CD4-positive, alpha-beta T cell treated with Interleukin-6 at 100 ng/mL for 8 hours (primary cell): Measurements from ENCODE around the gene CYP19A1.

Experiments
- DNase-seq: peaks from one replicate; pipeline ENCODE4 v3.0.0-alpha.2; 2020; ENCODE audit warnings: mixed read lengths, low spot score

Gene CYP19A1

DNA sequence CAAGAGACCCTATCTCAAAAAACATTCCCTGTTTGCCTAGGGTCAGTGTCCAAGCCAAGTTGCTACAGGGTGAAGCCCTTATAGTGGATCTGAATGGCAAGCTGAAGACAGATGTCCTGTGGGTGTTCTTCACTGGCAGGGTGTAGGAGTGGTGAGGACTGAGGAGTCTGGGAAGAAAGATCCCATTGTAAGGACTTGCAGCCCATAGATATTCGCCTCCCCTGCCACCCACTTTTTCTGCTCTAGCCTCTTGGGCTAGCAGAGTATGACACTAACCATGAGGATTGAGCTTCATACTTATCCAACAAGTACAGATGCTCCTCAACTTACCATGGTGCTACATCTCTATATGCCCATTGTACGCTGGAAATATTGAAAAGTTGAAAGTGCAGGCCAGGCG is 13.2 kb downstream of the CYP19A1 start:
- no peak for DNase-seq

DNA sequence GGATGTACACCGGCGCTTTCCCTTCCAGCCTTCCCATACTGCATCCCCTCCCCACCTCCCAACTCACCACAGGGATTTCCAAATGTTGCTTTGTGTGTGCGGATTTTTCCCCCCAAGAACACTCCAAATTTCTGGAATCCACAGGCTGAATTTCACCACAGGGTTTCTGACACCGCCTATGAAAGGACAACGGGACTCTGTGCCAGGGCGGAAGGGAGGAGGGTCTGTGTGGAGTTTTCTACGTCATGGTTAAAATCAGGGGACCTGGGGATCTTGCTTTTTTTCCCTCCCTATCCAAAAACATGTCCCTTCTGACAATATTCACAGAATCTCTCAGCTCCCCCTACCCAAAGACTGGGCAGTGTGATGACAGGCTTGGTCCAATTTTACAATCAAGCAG is 14.6 kb downstream of the CYP19A1 start:
- no peak for DNase-seq

GRCh38 chr15:51322621-51323296 is 15.6 kb downstream of the CYP19A1 start:
- DNase-seq, result no peak

GRCh38 chr15:51321316-51321715 is 17.1 kb downstream of the CYP19A1 start:
- DNase-seq, result no peak

DNA sequence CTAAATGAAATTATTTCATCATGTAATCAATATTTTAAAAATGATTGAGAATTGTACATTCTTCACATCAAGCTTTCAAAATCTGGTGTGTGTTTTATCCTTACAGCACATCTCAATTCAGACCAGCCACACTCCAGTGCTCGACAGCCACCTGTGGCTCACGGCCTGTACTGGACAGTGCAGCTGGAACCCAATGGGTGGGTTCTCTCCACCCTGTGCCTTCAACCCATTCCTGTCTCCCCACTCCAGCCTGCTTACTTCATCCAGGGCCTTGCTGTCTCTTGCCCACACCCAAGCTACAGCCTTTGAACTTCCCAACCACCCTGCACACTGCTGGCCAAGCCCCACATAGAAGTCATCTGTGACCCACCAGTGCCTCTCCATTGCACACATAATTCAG is 17.6 kb downstream of the CYP19A1 start:
- DNase-seq, result no peak

- no peak for DNase-seq
These were observed 18.9 kb downstream of the CYP19A1 start for GRCh38 chr15:51319539-51319938.

DNA sequence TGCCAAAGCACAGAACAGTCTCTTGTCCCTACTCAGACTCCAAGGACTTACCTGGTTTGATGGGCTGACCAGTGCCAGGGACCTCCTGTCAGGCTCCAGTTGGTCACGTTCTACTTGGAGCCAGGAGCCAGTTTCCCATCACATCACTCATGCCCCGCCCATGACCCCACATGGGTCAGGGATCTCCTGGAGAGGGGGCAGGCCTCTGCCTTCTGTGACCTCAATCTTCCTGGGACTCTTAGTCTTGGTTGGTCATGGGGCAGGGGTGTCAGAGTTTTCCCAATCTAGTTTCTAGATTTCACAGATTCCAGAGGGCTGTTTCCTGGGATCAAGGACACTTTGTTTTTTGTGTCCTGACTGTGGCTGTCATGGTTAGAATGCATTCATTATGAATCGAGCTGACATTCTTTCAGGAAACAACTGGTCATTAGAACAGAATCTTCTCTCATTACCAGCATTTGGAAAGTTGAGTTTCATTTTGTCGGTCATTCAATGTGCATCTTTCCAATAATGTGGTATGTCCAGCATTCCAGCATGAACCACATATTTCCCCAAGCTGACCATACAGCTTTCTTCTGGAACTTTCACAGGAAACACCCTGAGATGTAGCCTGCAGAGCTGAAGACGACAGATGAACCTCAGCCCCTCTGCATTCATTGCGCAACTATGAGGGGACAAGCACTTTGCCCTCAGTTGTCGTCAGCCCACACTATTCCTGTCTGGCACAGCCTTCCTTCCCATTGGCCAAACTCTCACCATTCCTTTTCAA is 19.8 kb downstream of the CYP19A1 start:
- no peak for DNase-seq

GRCh38 chr15:51316636-51317035 is 21.8 kb downstream of the CYP19A1 start:
- DNase-seq, result no peak

GRCh38 chr15:51315726-51316125 is 22.7 kb downstream of the CYP19A1 start:
- DNase-seq, result no peak

GRCh38 chr15:51314391-51315337 is 23.7 kb downstream of the CYP19A1 start:
- DNase-seq, result no peak

DNA sequence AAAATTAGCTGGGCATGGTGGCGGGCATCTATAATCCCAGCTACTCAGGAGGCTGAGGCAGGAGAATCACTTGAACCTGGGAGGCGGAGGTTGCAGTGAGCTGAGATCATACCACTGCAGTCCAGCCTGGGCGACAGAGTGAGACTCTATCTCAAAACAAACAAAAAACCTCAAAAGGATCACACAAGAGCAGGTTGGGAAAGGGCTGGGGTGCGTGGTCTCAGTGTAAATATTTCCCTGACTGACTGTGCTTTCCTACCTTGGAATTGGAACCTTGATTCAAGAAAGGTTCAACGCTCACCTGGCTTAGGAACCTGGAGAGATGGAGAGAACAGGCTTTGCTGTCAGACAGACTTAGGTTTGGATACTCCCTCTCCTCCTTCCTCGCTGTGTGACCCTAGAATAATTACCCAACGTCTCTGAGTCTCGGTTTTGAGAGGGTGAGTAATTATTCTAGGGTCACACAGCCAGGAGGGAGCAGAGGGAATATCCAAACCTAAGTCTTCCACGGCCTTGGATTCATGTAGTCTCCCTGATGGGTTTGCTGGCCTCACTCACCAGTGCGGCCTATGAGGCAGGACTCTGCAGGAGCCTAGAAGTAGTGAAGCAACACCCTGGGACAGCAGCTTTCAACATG is 24.6 kb downstream of the CYP19A1 start:
- DNase-seq, result no peak

DNA sequence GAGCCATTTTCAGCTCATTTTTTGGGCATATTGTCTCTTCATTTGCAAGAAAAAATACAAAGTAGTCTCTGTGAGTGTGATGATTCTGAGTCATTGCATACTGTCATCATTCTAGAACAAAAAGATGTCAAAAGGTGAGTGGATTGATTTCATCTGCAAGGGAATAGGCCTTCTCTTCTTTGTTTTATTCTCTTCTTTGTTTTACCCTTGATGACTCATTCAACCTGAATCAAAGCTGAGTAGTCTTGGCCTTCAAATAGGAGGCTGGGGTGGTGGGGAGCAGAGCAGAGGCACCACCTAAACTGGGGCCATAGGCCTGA is 25.4 kb downstream of the CYP19A1 start:
- DNase-seq, result no peak

DNA sequence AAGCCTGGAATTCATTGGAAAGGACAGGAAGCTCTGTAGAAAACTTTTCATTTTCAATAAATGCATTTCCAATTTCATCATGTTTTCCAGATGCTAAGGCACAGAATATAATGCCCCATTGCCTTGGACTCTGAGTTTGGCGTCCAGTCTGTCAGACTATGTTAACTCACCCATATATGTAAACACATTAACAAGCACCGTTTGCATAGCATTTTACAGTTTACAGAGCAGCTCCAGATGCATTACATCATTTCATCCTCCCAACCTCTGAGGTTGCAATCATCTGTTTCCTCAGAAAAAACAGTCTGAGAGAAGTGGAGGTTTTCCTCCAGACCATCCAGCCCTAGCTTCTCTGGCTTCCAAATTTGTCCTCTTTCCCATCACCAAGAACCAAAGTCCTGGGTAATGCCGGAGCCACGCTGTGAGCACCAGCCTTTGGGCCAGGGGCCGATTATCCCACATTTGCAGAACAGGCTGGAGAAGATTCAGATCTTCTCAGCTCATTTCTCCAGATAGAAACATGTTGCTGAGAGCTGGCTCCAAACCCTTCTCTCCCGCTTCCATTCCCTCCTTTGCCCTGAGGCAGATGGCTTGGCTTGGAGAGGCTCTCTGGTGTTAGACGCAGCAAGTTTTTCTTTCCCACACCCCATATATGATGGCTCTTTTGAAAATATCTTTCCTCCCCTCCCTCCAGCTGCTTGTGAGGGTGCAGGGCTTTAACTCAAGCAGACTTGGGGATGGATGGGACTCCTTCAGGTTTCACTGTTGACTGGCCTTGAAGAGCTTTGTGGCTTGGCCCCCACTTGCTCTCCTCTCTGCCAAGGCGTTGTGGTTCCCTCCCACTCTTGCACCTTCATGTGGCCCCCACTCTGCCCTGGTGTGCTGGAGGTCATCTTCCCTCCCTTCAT is 26.0 kb downstream of the CYP19A1 start:
- DNase-seq, result no peak

DNA sequence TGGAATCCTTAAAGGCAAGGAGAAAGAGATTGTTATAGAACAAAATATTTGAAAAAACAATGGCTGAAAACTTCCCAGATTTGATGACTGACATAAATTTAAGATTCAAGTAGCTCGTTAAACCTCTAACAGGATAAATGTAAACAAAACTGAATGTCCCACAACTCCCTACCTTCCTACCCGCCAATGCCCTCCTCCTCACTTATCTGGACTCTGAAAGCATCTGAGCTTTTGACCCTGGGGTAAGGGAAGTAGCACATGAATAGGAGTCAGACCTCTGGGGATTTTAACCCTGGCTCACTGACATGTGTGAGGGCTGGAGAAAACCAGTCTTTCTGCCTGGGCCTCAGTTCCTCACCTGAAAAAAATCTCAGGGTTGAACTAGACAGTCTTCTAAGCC is 26.9 kb downstream of the CYP19A1 start:
- no peak for DNase-seq

DNA sequence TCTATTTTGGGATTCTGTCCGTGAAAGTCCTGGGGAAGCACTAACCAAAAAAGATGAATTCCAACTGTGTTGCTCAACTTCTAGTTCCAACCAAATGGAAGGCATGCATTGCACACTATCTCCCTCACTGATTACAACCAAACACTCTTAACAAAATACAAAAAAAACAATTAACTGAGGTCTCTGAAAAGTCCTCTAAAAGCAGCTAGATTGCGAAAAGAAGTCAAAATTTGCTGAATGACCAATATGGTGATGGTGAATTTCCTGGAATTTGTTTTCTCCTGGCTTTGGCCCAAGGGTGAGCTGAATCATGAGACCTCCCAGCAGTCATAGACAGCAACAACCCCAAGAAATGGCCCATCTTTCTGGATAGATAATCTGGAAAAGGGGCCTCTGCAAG is 28.3 kb downstream of the CYP19A1 start:
- DNase-seq, result no peak

DNA sequence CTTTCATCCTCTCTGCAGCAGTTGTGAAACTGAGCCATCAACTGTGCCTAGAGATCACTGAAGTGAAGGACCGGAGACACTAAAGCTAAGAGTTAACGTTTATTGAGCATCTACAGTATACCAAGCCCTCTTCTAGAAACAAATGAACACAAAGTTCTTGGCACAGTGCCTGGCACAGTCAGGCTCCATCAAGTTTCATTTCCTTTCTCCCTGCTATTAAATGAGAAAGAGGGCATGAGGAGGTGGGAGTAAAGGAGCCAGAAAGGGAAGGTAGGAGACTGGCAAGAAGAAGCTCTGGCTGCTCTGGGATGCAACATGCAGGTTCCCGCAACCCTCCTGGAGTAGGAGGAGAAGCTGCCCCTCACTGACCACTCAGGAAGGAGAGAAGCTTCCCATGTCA is 30.6 kb downstream of the CYP19A1 start:
- no peak for DNase-seq

- no peak for DNase-seq
These were observed 31.1 kb downstream of the CYP19A1 start for GRCh38 chr15:51307325-51307724.

DNA sequence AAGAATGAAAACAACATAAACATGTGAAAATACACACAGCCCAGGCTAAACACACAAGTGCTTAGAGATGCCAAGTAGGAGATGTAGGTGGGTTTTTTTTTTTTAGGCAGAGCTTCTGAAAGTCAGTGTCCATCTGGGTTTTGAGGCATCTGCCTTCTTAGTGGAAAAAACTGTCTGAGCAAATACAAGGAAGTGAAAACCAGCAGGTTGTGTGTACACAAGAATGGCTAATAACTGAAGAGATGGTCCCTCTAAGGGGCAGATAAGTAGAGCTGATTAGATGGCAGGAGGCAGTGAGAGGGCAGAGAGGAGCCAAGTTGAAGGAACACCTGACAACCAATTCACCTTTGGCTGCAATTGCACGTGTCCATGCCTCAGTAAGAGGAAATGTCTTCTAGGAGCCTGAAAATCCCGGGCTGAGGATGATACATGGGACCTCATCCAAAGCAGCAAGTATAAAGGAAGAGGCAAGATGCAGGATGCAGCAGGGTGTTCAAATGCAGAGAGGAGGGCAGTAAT is 34.9 kb downstream of the CYP19A1 start:
- no peak for DNase-seq

DNA sequence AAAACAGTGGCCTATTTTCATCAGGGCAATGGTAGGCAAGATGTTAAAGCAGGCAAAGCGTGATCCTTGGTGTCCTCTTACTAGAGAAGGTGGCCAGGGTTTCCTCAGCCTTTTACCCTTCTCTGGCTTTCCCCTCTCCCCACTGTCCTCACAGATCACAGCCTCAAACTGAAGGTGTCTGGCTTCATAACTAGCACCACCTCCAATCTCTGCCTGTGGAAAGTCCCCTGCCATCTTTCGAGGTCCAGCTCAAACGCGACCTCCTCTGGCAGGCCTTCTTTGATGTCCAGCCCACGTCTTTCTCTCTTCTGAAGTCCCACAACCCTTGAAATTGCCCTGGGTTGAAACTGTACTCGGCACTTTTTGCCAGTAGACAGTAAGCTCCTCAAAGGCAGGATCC is 35.9 kb downstream of the CYP19A1 start:
- no peak for DNase-seq

DNA sequence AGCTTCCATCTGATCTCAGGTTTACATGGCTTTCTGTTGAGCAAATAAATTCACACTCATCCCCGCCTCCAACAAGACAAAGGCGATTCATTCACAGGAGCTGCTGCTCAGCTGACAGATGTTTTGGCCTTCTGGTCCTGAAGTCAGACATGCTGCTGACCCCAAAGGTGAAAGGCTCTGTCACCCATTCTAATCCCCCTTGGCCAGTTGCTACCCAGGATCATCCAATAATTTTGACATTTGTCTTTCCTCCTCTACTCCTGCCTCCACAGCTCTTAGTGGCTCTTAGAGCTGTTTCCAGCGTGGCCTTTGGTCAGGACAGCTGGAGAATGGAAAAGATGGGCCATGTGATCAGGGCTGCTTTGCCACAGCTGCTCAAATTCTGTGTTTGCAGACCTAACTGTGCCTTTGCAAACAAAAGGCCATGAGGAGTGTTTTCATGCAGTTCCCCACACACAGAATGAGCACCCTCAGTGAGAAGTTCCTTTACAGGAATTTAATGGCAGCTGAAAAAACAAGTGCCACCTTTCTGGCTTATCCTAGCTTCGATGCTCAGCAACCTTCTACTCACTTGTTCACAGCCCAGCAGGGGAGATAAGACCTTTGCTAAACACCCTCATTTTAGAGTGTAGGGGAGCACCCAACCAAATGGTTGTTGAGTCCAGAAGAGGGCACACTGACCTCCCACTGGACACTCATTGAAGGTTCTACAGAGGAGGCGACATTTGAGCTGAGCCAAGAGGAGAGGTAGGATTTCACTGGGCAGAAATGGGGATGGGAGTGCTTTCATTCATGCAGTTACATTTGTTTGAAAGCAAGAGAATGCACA is 39.0 kb downstream of the CYP19A1 start:
- DNase-seq, result no peak
